WTC11 (cell line): ENCODE results near the gene IQCE. TPM values are rescaled to one million over a fixed set of nuclear protein-coding genes. Genes with fewer than 3 reads are reported as not detected.

Source experiments
- ATAC-seq: fragments of 200-7000 bp; cut with Tn5 transposase; 2 replicates; pipeline ENCODE4 v1.10.0; 2021; ENCODE audit warnings: mild to moderate bottlenecking, moderate library complexity
- CTCF ChIA-PET: fragments of 300-600 bp; sonication (Branson Sonifier 250); formaldehyde crosslinking; loops from one replicate; lab custom pipeline; 2021; ENCODE audit warnings: antibody characterized with exemption; lab: Charles Lee
- POLR2A ChIA-PET: fragments of 350-600 bp; sonication (Branson Sonifier 250); formaldehyde crosslinking; loops from one replicate; lab custom pipeline; 2021; ENCODE audit warnings: antibody characterized with exemption; lab: Charles Lee
- DNase-seq: peaks from one replicate; pipeline ENCODE4 v3.0.0; 2021; ENCODE audit warnings: low spot score
- H3K27ac Mint-ChIP-seq: 2 replicates; pipeline ENCODE4 v1.8.0; 2021; ENCODE audit warnings: mixed read lengths
- H3K27me3 Mint-ChIP-seq: 2 replicates; pipeline ENCODE4 v1.8.0; 2021; ENCODE audit warnings: low read depth, mild to moderate bottlenecking, moderate library complexity, mixed read lengths
- H3K36me3 Mint-ChIP-seq: 2 replicates; pipeline ENCODE4 v1.8.0; 2021; ENCODE audit warnings: mixed read lengths
- H3K4me1 Mint-ChIP-seq: 2 replicates; pipeline ENCODE4 v1.8.0; 2022; ENCODE audit warnings: mixed read lengths
- H3K4me3 Mint-ChIP-seq: 2 replicates; pipeline ENCODE4 v1.8.0; 2021; ENCODE audit warnings: mild to moderate bottlenecking, moderate library complexity, mixed read lengths
- H3K9me3 Mint-ChIP-seq: 2 replicates; pipeline ENCODE4 v1.8.0; 2021; ENCODE audit warnings: mixed read lengths
- ELF4 ChIP-seq: sonication (generic); formaldehyde crosslinking; IDR thresholded peaks from 2 replicates; pipeline ENCODE4 v1.8.1; 2022; ENCODE audit warnings: low read depth, mild to moderate bottlenecking, moderate library complexity, missing genetic modification reagents
- EMX1 ChIP-seq: fragments of 250-450 bp; sonication (Bioruptor Pico); IDR thresholded peaks from 2 replicates; pipeline ENCODE4 v1.8.0; 2021; ENCODE audit warnings: mild to moderate bottlenecking
- GRHL2 ChIP-seq: fragments of 250-450 bp; sonication (Bioruptor Pico); IDR thresholded peaks from 2 replicates; pipeline ENCODE4 v1.8.0; 2022; ENCODE audit warnings: mild to moderate bottlenecking, moderate library complexity; ENCODE audit not compliant: insufficient replicate concordance, severe bottlenecking
- HMGA2 ChIP-seq: fragments of 250-450 bp; sonication (Bioruptor Pico); IDR thresholded peaks from 2 replicates; pipeline ENCODE4 v1.4.0; 2021; ENCODE audit warnings: mild to moderate bottlenecking, moderate library complexity
- IRF2 ChIP-seq: sonication (generic); formaldehyde crosslinking; IDR thresholded peaks from 2 replicates; pipeline ENCODE4 v1.8.0; 2022; ENCODE audit warnings: low read depth, missing genetic modification reagents, borderline replicate concordance
- JAZF1 ChIP-seq: fragments of 250-450 bp; sonication (Bioruptor Pico); IDR thresholded peaks from 2 replicates; pipeline ENCODE4 v1.9.0; 2021; ENCODE audit warnings: moderate library complexity, mild to moderate bottlenecking, inconsistent platforms
- NR3C1 ChIP-seq: sonication (generic); formaldehyde crosslinking; conservative IDR thresholded peaks from 2 replicates; pipeline ENCODE4 v1.8.1; 2023; ENCODE audit warnings: low read depth, mild to moderate bottlenecking, missing genetic modification reagents
- OVOL2 ChIP-seq: fragments of 250-450 bp; sonication (Bioruptor Pico); IDR thresholded peaks from 2 replicates; pipeline ENCODE4 v1.9.0; 2021; ENCODE audit warnings: mild to moderate bottlenecking, borderline replicate concordance
- RORB ChIP-seq: fragments of 250-450 bp; sonication (Bioruptor Pico); IDR thresholded peaks from 2 replicates; pipeline ENCODE4 v1.9.0; 2021; ENCODE audit warnings: mild to moderate bottlenecking
- ZNF121 ChIP-seq: sonication (generic); formaldehyde crosslinking; IDR thresholded peaks from 2 replicates; pipeline ENCODE4 v1.8.0; 2023; ENCODE audit warnings: missing genetic modification reagents
- ZNF138 ChIP-seq: sonication (generic); formaldehyde crosslinking; conservative IDR thresholded peaks from 2 replicates; pipeline ENCODE4 v1.8.1; 2022; ENCODE audit warnings: mild to moderate bottlenecking, moderate library complexity, missing genetic modification reagents
- ZNF416 ChIP-seq: fragments of 250-450 bp; sonication (Bioruptor Pico); IDR thresholded peaks from 2 replicates; pipeline ENCODE4 v1.9.0; 2021; ENCODE audit warnings: mild to moderate bottlenecking, inconsistent platforms
- total RNA-seq: library from RNA; stranded (reverse); gene quantifications from 3 replicates; pipeline ENCODE4 v1.2.3, GENCODE V29; 2021
- TF ChIP-seq, protein P1 (sequence below): sonication (generic); formaldehyde crosslinking; IDR thresholded peaks from 2 replicates; pipeline ENCODE4 v1.8.1; 2023; ENCODE audit warnings: mild to moderate bottlenecking, missing genetic modification reagents, moderate library complexity
- TF ChIP-seq, protein P2 (sequence below): fragments of 250-450 bp; sonication (Bioruptor Pico); IDR thresholded peaks from 2 replicates; pipeline ENCODE4 v2.1.2; 2022; ENCODE audit warnings: mild to moderate bottlenecking, moderate library complexity
- TF ChIP-seq, protein P3 (sequence below): sonication (generic); formaldehyde crosslinking; IDR thresholded peaks from 2 replicates; pipeline ENCODE4 v1.8.0; 2022; ENCODE audit warnings: mild to moderate bottlenecking, missing genetic modification reagents
- TF ChIP-seq, protein P4 (sequence below): sonication (generic); formaldehyde crosslinking; IDR thresholded peaks from 2 replicates; pipeline ENCODE4 v1.8.0; 2022; ENCODE audit warnings: mild to moderate bottlenecking, missing genetic modification reagents
- TF ChIP-seq, protein P5 (sequence below): sonication (generic); formaldehyde crosslinking; IDR thresholded peaks from 2 replicates; pipeline ENCODE4 v1.8.1; 2022; ENCODE audit warnings: mild to moderate bottlenecking, missing genetic modification reagents, moderate library complexity, borderline replicate concordance
- TF ChIP-seq, protein P6 (sequence below): sonication (generic); formaldehyde crosslinking; IDR thresholded peaks from 2 replicates; pipeline ENCODE4 v1.8.0; 2022; ENCODE audit warnings: mild to moderate bottlenecking, missing genetic modification reagents

IQCE gene
- total RNA-seq, 1 experiment from 2014 or later, result 4.4 TPM

DNA sequence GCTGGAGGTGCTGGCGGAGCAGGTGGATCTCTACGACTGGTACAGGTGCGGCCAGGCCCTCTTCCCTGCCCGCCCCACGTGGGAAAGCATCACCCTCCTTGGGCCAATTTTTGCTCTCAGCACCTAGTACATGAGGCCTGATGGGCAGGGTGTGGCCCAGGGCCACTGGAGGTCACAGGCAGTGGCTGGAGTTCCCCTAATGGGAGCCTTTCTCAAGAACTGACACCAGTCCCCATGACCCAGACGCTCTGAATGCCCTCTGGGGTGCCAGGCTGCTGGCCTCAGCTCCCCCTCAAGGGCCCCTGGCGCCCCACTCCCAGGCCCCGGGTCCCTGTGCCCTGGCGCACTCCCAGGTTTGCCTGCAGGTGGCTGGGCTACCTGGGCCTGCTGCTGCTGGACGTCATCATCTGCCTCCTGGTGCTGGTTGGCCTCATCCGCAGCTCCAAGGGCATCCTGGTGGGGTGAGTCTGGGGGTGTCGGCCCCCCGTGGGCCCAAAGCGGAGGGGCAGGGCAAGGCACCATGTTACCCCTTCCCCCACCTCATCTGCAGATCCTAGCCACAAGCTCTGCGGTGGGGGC lies 88.9 kb downstream of the IQCE start:
- H3K27ac Mint-ChIP-seq, result no peak overlapping the region
- no peak for DNase-seq
- TF ChIP-seq, protein P1, sequence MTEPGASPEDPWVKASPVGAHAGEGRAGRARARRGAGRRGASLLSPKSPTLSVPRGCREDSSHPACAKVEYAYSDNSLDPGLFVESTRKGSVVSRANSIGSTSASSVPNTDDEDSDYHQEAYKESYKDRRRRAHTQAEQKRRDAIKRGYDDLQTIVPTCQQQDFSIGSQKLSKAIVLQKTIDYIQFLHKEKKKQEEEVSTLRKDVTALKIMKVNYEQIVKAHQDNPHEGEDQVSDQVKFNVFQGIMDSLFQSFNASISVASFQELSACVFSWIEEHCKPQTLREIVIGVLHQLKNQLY, result no peak
- TF ChIP-seq ZNF416 (CRISPR knock-in tag) (no peak), OVOL2 (CRISPR knock-in tag) (no peak), NR3C1 (CRISPR knock-in tag) (no peak), ZNF138 (CRISPR knock-in tag) (no peak), ZNF121 (CRISPR knock-in tag) (no peak), JAZF1 (CRISPR knock-in tag) (no peak), IRF2 (CRISPR knock-in tag) (no peak), GRHL2 (CRISPR knock-in tag) (no peak), EMX1 (CRISPR knock-in tag) (no peak), ELF4 (CRISPR knock-in tag) (no peak), HMGA2 (CRISPR knock-in tag) (no peak), RORB (no peak)
- TF ChIP-seq, protein P2, sequence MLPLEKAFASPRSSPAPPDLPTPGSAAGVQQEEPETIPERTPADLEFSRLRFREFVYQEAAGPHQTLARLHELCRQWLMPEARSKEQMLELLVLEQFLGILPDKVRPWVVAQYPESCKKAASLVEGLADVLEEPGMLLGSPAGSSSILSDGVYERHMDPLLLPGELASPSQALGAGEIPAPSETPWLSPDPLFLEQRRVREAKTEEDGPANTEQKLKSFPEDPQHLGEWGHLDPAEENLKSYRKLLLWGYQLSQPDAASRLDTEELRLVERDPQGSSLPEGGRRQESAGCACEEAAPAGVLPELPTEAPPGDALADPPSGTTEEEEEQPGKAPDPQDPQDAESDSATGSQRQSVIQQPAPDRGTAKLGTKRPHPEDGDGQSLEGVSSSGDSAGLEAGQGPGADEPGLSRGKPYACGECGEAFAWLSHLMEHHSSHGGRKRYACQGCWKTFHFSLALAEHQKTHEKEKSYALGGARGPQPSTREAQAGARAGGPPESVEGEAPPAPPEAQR (CRISPR knock-in tag), result no peak
- TF ChIP-seq, protein P3, sequence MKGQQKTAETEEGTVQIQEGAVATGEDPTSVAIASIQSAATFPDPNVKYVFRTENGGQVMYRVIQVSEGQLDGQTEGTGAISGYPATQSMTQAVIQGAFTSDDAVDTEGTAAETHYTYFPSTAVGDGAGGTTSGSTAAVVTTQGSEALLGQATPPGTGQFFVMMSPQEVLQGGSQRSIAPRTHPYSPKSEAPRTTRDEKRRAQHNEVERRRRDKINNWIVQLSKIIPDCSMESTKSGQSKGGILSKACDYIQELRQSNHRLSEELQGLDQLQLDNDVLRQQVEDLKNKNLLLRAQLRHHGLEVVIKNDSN (CRISPR knock-in tag), result no peak
- TF ChIP-seq, protein P4, sequence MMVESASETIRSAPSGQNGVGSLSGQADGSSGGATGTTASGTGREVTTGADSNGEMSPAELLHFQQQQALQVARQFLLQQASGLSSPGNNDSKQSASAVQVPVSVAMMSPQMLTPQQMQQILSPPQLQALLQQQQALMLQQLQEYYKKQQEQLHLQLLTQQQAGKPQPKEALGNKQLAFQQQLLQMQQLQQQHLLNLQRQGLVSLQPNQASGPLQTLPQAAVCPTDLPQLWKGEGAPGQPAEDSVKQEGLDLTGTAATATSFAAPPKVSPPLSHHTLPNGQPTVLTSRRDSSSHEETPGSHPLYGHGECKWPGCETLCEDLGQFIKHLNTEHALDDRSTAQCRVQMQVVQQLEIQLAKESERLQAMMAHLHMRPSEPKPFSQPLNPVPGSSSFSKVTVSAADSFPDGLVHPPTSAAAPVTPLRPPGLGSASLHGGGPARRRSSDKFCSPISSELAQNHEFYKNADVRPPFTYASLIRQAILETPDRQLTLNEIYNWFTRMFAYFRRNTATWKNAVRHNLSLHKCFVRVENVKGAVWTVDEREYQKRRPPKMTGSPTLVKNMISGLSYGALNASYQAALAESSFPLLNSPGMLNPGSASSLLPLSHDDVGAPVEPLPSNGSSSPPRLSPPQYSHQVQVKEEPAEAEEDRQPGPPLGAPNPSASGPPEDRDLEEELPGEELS (CRISPR knock-in tag), result no peak
- TF ChIP-seq, protein P5, sequence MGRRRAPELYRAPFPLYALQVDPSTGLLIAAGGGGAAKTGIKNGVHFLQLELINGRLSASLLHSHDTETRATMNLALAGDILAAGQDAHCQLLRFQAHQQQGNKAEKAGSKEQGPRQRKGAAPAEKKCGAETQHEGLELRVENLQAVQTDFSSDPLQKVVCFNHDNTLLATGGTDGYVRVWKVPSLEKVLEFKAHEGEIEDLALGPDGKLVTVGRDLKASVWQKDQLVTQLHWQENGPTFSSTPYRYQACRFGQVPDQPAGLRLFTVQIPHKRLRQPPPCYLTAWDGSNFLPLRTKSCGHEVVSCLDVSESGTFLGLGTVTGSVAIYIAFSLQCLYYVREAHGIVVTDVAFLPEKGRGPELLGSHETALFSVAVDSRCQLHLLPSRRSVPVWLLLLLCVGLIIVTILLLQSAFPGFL (CRISPR knock-in tag), result no peak
- TF ChIP-seq, protein P6, sequence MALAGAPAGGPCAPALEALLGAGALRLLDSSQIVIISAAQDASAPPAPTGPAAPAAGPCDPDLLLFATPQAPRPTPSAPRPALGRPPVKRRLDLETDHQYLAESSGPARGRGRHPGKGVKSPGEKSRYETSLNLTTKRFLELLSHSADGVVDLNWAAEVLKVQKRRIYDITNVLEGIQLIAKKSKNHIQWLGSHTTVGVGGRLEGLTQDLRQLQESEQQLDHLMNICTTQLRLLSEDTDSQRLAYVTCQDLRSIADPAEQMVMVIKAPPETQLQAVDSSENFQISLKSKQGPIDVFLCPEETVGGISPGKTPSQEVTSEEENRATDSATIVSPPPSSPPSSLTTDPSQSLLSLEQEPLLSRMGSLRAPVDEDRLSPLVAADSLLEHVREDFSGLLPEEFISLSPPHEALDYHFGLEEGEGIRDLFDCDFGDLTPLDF (CRISPR knock-in tag), result no peak
- CTCF ChIA-PET, result interaction anchor here (1.3 kb wide), 1 partner anchor 80 kb away, joined by 4 read pairs; no protein-coding TSS in a partner anchor
- POLR2A ChIA-PET, result no interaction called here
- H3K4me1 Mint-ChIP-seq, result peaks cover 28% of the 10 kb centered on the region
- H3K27me3 Mint-ChIP-seq, result no peaks in the 10 kb centered on the region
- no peak overlapping the region for H3K4me3 Mint-ChIP-seq
- no peaks in the 10 kb centered on the region for H3K9me3 Mint-ChIP-seq
- no peak for ATAC-seq
- H3K36me3 Mint-ChIP-seq, result peaks cover 17% of the 10 kb centered on the region
